SH-SY5Y (cell line): ENCODE results near the gene MLH3.

Experiments
- GATA2 ChIP-seq: IDR thresholded peaks from 2 replicates; pipeline ENCODE4 v1.6.1; 2011; ENCODE audit warnings: mild to moderate bottlenecking, low read depth, low read length
- GATA3 ChIP-seq: IDR thresholded peaks from 2 replicates; pipeline ENCODE4 v1.6.1; 2011; ENCODE audit warnings: low read depth, mild to moderate bottlenecking, low read length, moderate library complexity

DNA sequence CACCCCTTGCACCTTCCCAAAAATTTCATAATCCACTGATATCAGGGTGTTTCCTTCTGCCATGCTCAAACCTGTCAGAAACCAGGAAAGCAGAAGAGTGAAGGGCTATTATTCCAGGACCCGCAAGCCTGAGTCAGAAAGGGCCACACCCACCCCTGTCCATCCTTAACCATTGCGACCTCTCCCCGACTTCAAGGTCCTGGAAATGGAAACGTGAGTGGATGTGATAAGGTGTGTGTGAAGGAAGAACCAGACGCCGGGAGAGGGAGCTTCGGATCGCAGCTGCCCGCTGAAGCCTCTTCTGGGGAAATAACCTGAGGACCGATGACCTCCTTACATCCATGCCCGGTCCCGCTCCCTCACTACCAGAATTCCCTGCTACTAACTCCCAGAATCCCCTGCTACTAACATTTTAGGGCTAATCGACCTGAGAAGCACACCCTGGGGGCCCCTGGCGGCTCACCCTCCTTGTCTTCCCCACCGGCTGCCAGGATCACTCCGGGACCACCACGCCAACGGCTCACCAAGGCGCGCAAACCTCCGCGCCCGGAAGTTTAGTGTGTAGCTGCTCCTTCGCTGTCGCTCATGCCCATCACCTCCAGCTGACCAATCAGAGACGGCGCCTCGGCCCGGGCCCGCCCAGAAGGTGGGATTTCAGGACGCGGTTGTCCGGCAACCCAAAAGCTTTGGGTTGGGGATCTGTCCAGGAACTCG lies 12.4 kb upstream of the MLH3 start, which contains the start of gene ACYP1:
- TF ChIP-seq GATA3, result no peak
- TF ChIP-seq GATA2, result no peak
